ENCODE data around the gene PLCH1.

PLCH1 gene

GRCh38 chr3:155497930-155498647, 246.8 kb downstream of the PLCH1 start:
- no peak for DNase-seq (ENCODE audit: extremely low spot score)
- TF ChIP-seq L3MBTL2 (conservative IDR thresholded peaks at IDR 0.05) (no peak), SUZ12 (IDR thresholded peaks at IDR 0.05) (no peak)
- ChIA-PET POLR2A (no interaction called here), CTCF (interaction anchor here (0.6 kb wide), 1 partner anchor 128 kb away, joined by 3 read pairs; no protein-coding TSS in a partner anchor)

- POLR2A ChIA-PET = no interaction called here
- CTCF ChIA-PET = no interaction called here
- TF ChIP-seq ZNF384 (IDR thresholded peaks at IDR 0.05) (no peak), L3MBTL2 (conservative IDR thresholded peaks at IDR 0.05) (no peak), CTBP1 (IDR thresholded peaks at IDR 0.05; ENCODE audit: borderline replicate concordance) (no peak)
- DNase-seq (ENCODE audit: extremely low spot score) = no peak
Measured at GRCh38 chr3:155496206-155496605, 248.7 kb downstream of the PLCH1 start.

- TF ChIP-seq HDGF (IDR thresholded peaks at IDR 0.05; ENCODE audit: borderline replicate concordance) (no peak), PKNOX1 (IDR thresholded peaks at IDR 0.05) (no peak), SUZ12 (IDR thresholded peaks at IDR 0.05) (no peak), TARDBP (IDR thresholded peaks at IDR 0.05) (no peak), NFRKB (IDR thresholded peaks at IDR 0.05) (no peak), ZNF384 (IDR thresholded peaks at IDR 0.05) (no peak), FOXA1 (IDR thresholded peaks at IDR 0.05) (no peak), FOXK2 (IDR thresholded peaks at IDR 0.05) (no peak), ARNT (IDR thresholded peaks at IDR 0.05) (no peak), L3MBTL2 (conservative IDR thresholded peaks at IDR 0.05) (no peak), BHLHE40 (IDR thresholded peaks at IDR 0.05; ENCODE audit: borderline replicate concordance) (no peak), SP1 (IDR thresholded peaks at IDR 0.05) (no peak), ELF4 (IDR thresholded peaks at IDR 0.05) (no peak), CTBP1 (IDR thresholded peaks at IDR 0.05; ENCODE audit: borderline replicate concordance) (no peak), FOXM1 (IDR thresholded peaks at IDR 0.05; ENCODE audit: borderline replicate concordance) (no peak)
- DNase-seq (ENCODE audit: extremely low spot score) = no peak
- ChIA-PET POLR2A (no interaction called here), CTCF (no interaction called here)
Measured at GRCh38 chr3:155495387-155495786, 249.5 kb downstream of the PLCH1 start.

- TF ChIP-seq ARNT (IDR thresholded peaks at IDR 0.05) (no peak), CTBP1 (IDR thresholded peaks at IDR 0.05; ENCODE audit: borderline replicate concordance) (no peak), ELF4 (IDR thresholded peaks at IDR 0.05) (no peak)
- POLR2A ChIA-PET = no interaction called here
- no peak for DNase-seq (ENCODE audit: extremely low spot score)
- CTCF ChIA-PET = no interaction called here
Measured at GRCh38 chr3:155494332-155494731, 250.5 kb downstream of the PLCH1 start.

- ChIA-PET POLR2A (no interaction called here), CTCF (interaction anchor here (0.5 kb wide), 1 partner anchor 38 kb away, joined by 3 read pairs; no protein-coding TSS in a partner anchor)
- TF ChIP-seq FOXM1 (IDR thresholded peaks at IDR 0.05; ENCODE audit: borderline replicate concordance) (no peak), ARNT (IDR thresholded peaks at IDR 0.05) (no peak), FOXA1 (IDR thresholded peaks at IDR 0.05) (no peak), CTBP1 (IDR thresholded peaks at IDR 0.05; ENCODE audit: borderline replicate concordance) (no peak), SUZ12 (IDR thresholded peaks at IDR 0.05) (no peak), ELF4 (IDR thresholded peaks at IDR 0.05) (no peak), SP1 (IDR thresholded peaks at IDR 0.05) (no peak), L3MBTL2 (conservative IDR thresholded peaks at IDR 0.05) (no peak), LEF1 (IDR thresholded peaks at IDR 0.05; ENCODE audit: borderline replicate concordance) (no peak), PKNOX1 (IDR thresholded peaks at IDR 0.05) (no peak), FOXK2 (IDR thresholded peaks at IDR 0.05) (no peak), HDGF (IDR thresholded peaks at IDR 0.05; ENCODE audit: borderline replicate concordance) (no peak), NFRKB (IDR thresholded peaks at IDR 0.05) (no peak), TARDBP (IDR thresholded peaks at IDR 0.05) (no peak), ZNF384 (IDR thresholded peaks at IDR 0.05) (no peak), BHLHE40 (IDR thresholded peaks at IDR 0.05; ENCODE audit: borderline replicate concordance) (no peak)
- no peak for DNase-seq (ENCODE audit: extremely low spot score)
Measured at GRCh38 chr3:155492841-155493240, 252.0 kb downstream of the PLCH1 start.

- DNase-seq (ENCODE audit: extremely low spot score) = no peak
- CTCF ChIA-PET = interaction anchor here (0.6 kb wide), 1 partner anchor 509 kb away, joined by 3 read pairs; no protein-coding TSS in a partner anchor
- no peak for TF ChIP-seq FOXM1 (IDR thresholded peaks at IDR 0.05; ENCODE audit: borderline replicate concordance)
- TF ChIP-seq BHLHE40 (IDR thresholded peaks at IDR 0.05; ENCODE audit: borderline replicate concordance) = no peak
- no peak for TF ChIP-seq SP1 (IDR thresholded peaks at IDR 0.05)
- TF ChIP-seq ZNF384 (IDR thresholded peaks at IDR 0.05) = no peak
- no peak for TF ChIP-seq FOXK2 (IDR thresholded peaks at IDR 0.05)
- POLR2A ChIA-PET = no interaction called here
Measured at GRCh38 chr3:155491696-155492095, 253.2 kb downstream of the PLCH1 start.

- TF ChIP-seq ELF4 (IDR thresholded peaks at IDR 0.05) = no peak
- no peak for TF ChIP-seq CTBP1 (IDR thresholded peaks at IDR 0.05; ENCODE audit: borderline replicate concordance)
- TF ChIP-seq FOXK2 (IDR thresholded peaks at IDR 0.05) = no peak
- no peak for TF ChIP-seq FOXA1 (IDR thresholded peaks at IDR 0.05)
- TF ChIP-seq ZNF384 (IDR thresholded peaks at IDR 0.05) = no peak
- TF ChIP-seq L3MBTL2 (conservative IDR thresholded peaks at IDR 0.05) = no peak
- no peak for TF ChIP-seq HDGF (IDR thresholded peaks at IDR 0.05; ENCODE audit: borderline replicate concordance)
- no peak for TF ChIP-seq BHLHE40 (IDR thresholded peaks at IDR 0.05; ENCODE audit: borderline replicate concordance)
- no peak for TF ChIP-seq SUZ12 (IDR thresholded peaks at IDR 0.05)
- TF ChIP-seq FOXM1 (IDR thresholded peaks at IDR 0.05; ENCODE audit: borderline replicate concordance) = no peak
- no peak for TF ChIP-seq NFRKB (IDR thresholded peaks at IDR 0.05)
- CTCF ChIA-PET = no interaction called here
- POLR2A ChIA-PET = no interaction called here
- DNase-seq (ENCODE audit: extremely low spot score) = no peak
Measured at GRCh38 chr3:155488671-155489070, 256.2 kb downstream of the PLCH1 start.
